ENCODE measurements around the gene MAGED4.
"Not testable (repeated sequence)": the region's sequence is repeated elsewhere in the genome, so short reads cannot be mapped to it uniquely, and the experiment has no call there.

DNA sequence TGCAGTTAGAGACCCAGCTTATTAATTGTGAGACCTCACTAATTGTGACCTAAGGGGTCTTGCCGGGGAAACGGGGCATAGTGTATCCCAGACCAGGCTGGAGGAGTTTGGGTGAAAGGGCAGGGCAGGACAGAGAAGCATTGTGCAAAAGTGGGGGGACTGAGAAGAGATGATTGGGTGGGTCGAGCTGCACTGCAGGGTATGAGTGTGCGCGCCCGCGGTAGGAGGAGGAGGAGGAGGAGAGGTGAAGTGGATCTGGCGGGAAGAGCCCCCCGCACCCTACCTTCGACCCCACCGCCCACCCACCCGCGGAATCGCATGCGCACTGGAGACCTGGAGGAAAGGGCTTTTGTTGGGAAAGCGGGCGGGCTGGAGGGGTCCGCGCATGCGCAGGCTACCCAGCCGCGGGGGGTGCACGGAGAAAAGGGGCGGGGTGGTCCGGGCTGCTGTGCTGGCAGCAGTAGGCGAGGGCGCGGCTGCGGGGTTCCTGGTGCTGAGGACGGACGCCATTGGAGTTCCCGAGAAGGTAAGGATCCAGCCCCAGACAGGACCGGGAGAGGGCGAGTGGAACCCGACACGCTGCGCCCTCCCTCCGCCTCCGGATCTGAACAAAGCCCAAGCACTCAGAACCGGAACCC, at the start of gene MAGED4:
- not testable (repeated sequence) for TF ChIP-seq POLR2AphosphoS5 (IDR thresholded peaks at IDR 0.05; ENCODE audit: low read depth, low read length); SIN3A (IDR thresholded peaks at IDR 0.05; ENCODE audit: borderline replicate concordance, insufficient read depth, low read depth, low read length); TCF7L2 (IDR thresholded peaks at IDR 0.05; ENCODE audit: low read depth, low read length)
- TF ChIP-seq, protein P1, sequence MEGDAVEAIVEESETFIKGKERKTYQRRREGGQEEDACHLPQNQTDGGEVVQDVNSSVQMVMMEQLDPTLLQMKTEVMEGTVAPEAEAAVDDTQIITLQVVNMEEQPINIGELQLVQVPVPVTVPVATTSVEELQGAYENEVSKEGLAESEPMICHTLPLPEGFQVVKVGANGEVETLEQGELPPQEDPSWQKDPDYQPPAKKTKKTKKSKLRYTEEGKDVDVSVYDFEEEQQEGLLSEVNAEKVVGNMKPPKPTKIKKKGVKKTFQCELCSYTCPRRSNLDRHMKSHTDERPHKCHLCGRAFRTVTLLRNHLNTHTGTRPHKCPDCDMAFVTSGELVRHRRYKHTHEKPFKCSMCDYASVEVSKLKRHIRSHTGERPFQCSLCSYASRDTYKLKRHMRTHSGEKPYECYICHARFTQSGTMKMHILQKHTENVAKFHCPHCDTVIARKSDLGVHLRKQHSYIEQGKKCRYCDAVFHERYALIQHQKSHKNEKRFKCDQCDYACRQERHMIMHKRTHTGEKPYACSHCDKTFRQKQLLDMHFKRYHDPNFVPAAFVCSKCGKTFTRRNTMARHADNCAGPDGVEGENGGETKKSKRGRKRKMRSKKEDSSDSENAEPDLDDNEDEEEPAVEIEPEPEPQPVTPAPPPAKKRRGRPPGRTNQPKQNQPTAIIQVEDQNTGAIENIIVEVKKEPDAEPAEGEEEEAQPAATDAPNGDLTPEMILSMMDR (IDR thresholded peaks at IDR 0.05): not testable (repeated sequence)
- TF ChIP-seq, protein P2, sequence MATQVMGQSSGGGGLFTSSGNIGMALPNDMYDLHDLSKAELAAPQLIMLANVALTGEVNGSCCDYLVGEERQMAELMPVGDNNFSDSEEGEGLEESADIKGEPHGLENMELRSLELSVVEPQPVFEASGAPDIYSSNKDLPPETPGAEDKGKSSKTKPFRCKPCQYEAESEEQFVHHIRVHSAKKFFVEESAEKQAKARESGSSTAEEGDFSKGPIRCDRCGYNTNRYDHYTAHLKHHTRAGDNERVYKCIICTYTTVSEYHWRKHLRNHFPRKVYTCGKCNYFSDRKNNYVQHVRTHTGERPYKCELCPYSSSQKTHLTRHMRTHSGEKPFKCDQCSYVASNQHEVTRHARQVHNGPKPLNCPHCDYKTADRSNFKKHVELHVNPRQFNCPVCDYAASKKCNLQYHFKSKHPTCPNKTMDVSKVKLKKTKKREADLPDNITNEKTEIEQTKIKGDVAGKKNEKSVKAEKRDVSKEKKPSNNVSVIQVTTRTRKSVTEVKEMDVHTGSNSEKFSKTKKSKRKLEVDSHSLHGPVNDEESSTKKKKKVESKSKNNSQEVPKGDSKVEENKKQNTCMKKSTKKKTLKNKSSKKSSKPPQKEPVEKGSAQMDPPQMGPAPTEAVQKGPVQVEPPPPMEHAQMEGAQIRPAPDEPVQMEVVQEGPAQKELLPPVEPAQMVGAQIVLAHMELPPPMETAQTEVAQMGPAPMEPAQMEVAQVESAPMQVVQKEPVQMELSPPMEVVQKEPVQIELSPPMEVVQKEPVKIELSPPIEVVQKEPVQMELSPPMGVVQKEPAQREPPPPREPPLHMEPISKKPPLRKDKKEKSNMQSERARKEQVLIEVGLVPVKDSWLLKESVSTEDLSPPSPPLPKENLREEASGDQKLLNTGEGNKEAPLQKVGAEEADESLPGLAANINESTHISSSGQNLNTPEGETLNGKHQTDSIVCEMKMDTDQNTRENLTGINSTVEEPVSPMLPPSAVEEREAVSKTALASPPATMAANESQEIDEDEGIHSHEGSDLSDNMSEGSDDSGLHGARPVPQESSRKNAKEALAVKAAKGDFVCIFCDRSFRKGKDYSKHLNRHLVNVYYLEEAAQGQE (IDR thresholded peaks at IDR 0.05; ENCODE audit: insufficient read depth in 1 of 2, low read depth in 2 of 2, low read length in 1 of 2): not testable (repeated sequence)

All from Panc1 (cell line).